SK-N-SH (cell line): ENCODE measurements around the gene TJP3. TPM values are rescaled to one million over a fixed set of nuclear protein-coding genes. Genes with fewer than 3 reads are reported as not detected.
"Not testable (repeated sequence)": the region's sequence is repeated elsewhere in the genome, so short reads cannot be mapped to it uniquely, and the experiment has no call there.

ENCODE experiments used
- CTCF ChIA-PET: fragments of 300-600, 350-600 bp; formaldehyde crosslinking; extraction: SDS; loops from one replicate; lab custom pipeline; 2021; lab: Yijun Ruan, JAX
- POLR2A ChIA-PET: fragments of 350-600 bp; sonication (Branson Sonifier 250); formaldehyde crosslinking; extraction: SDS; loops from one replicate; lab custom pipeline; 2020; ENCODE audit warnings: antibody characterized with exemption, inconsistent platforms; lab: Yijun Ruan, JAX
- DNase-seq: peaks from one replicate; pipeline ENCODE4 v3.0.0; 2012
- H2AFZ ChIP-seq: fragments of 200-600 bp; sonication (generic); 2 replicates; pipeline ENCODE4 v1.8.1; 2016; ENCODE audit warnings: antibody characterized with exemption, mild to moderate bottlenecking, low read depth
- H3F3A ChIP-seq: fragments of 200-600 bp; sonication (generic); replicated peaks from 2 replicates; pipeline ENCODE3; 2016; ENCODE audit warnings: antibody characterized with exemption, mild to moderate bottlenecking; ENCODE audit not compliant: insufficient read depth
- H3K27ac ChIP-seq, 2 experiments: fragments of 200-500 bp in 1 of 2; fragments of 200-600 bp in 1 of 2; sonication (Bioruptor generic) in 1 of 2; sonication (generic), shearing (Covaris generic) in 1 of 2; 2 replicates each; pipeline versions ENCODE4 v1.5.1 to v1.6.1; 2014 to 2016; ENCODE audit warnings: low read depth in 2 of 2, inconsistent platforms in 1 of 2, low read length in 1 of 2, mild to moderate bottlenecking in 1 of 2, mixed read lengths in 1 of 2
- H3K27me3 ChIP-seq: fragments of 200-600 bp; sonication (generic), shearing (Covaris generic); 2 replicates; pipeline ENCODE4 v1.6.1; 2016; ENCODE audit warnings: mixed run types; ENCODE audit not compliant: insufficient read depth
- H3K36me3 ChIP-seq, 2 experiments: fragments of 200-500 bp in 1 of 2; fragments of 200-600 bp in 1 of 2; sonication (Bioruptor generic) in 1 of 2; sonication (generic) in 1 of 2; replicated peaks in 1 of 2; 2 replicates each; pipeline versions ENCODE3 to v1.5.1; 2014 to 2016; ENCODE audit warnings: low read length in 1 of 2, mild to moderate bottlenecking in 1 of 2; ENCODE audit not compliant: insufficient read depth in 2 of 2, control insufficient read depth in 1 of 2
- H3K4me1 ChIP-seq, 2 experiments: fragments of 200-500 bp in 1 of 2; fragments of 200-600 bp in 1 of 2; sonication (Bioruptor generic) in 1 of 2; sonication (generic), shearing (Covaris generic) in 1 of 2; 2 replicates each; pipeline versions ENCODE4 v1.5.1 to v1.6.1; 2014 to 2016; ENCODE audit warnings: low read depth in 1 of 2, low read length in 1 of 2, mixed run types in 1 of 2; ENCODE audit not compliant: insufficient read depth in 2 of 2, control insufficient read depth in 1 of 2
- H3K4me2 ChIP-seq: fragments of 200-600 bp; sonication (generic), shearing (Covaris generic); 2 replicates; pipeline ENCODE4 v1.6.1; 2017; ENCODE audit warnings: mixed run types
- H3K4me3 ChIP-seq, 2 experiments: fragments of 200-500 bp in 1 of 2; fragments of 200-600 bp in 1 of 2; sonication (Bioruptor generic) in 1 of 2; sonication (generic), shearing (Covaris generic) in 1 of 2; 2 replicates each; pipeline versions ENCODE4 v1.5.1 to v1.8.1; 2014 to 2016; ENCODE audit warnings: low read depth in 2 of 2, inconsistent platforms in 1 of 2, low read length in 1 of 2, mild to moderate bottlenecking in 1 of 2, mixed read lengths in 1 of 2, moderate library complexity in 1 of 2
- H3K79me2 ChIP-seq: fragments of 200-600 bp; sonication (generic); 2 replicates; pipeline ENCODE4 v1.8.1; 2017; ENCODE audit warnings: mild to moderate bottlenecking; ENCODE audit not compliant: insufficient read depth
- H3K9ac ChIP-seq: fragments of 200-600 bp; sonication (generic); 2 replicates; pipeline ENCODE4 v1.6.1; 2017; ENCODE audit warnings: mixed run types
- H3K9me2 ChIP-seq: fragments of 200-600 bp; sonication (generic); 2 replicates; pipeline ENCODE4 v1.6.1; 2017; ENCODE audit warnings: mixed run types
- H3K9me3 ChIP-seq: fragments of 200-600 bp; sonication (generic); 2 replicates; pipeline ENCODE4 v1.6.1; 2017; ENCODE audit warnings: mixed run types, mild to moderate bottlenecking, moderate library complexity
- H4K20me1 ChIP-seq: fragments of 200-600 bp; sonication (generic); 2 replicates; pipeline ENCODE4 v1.6.1; 2017; ENCODE audit warnings: mild to moderate bottlenecking, mixed run types; ENCODE audit not compliant: insufficient read depth
- CHD2 ChIP-seq: fragments of 150-350 bp; IDR thresholded peaks from 2 replicates; pipeline ENCODE4 v1.6.1; 2018; ENCODE audit warnings: low read length; ENCODE audit not compliant: partially characterized antibody
- FOXJ3 ChIP-seq: sonication (generic); formaldehyde crosslinking; IDR thresholded peaks from 2 replicates; pipeline ENCODE4 v1.5.1; 2020; ENCODE audit warnings: mild to moderate bottlenecking, missing genetic modification reagents
- FOXM1 ChIP-seq: IDR thresholded peaks from 2 replicates; pipeline ENCODE4 v1.4.0; 2012; ENCODE audit warnings: low read depth, mild to moderate bottlenecking
- GABPA ChIP-seq: IDR thresholded peaks from 2 replicates; pipeline ENCODE4 v1.4.0; 2012; ENCODE audit warnings: low read depth, mild to moderate bottlenecking
- JUND ChIP-seq: IDR thresholded peaks from 2 replicates; pipeline ENCODE4 v1.4.0; 2012
- MEF2A ChIP-seq: IDR thresholded peaks from 2 replicates; pipeline ENCODE4 v1.4.0; 2012; ENCODE audit warnings: low read depth, borderline replicate concordance
- NFIC ChIP-seq: IDR thresholded peaks from 2 replicates; pipeline ENCODE4 v1.4.0; 2012; ENCODE audit warnings: borderline replicate concordance
- NRF1 ChIP-seq: IDR thresholded peaks from 2 replicates; pipeline ENCODE4 v1.6.1; 2012; ENCODE audit warnings: low read depth, mild to moderate bottlenecking, low read length
- POLR2AphosphoS5 ChIP-seq: IDR thresholded peaks from 2 replicates; pipeline ENCODE4 v1.6.1; 2012; ENCODE audit warnings: low read depth, low read length
- RFX5 ChIP-seq: IDR thresholded peaks from 2 replicates; pipeline ENCODE4 v1.6.1; 2012; ENCODE audit warnings: mild to moderate bottlenecking, improper control_type of control experiment, low read length
- RXRA ChIP-seq: IDR thresholded peaks from 2 replicates; pipeline ENCODE4 v1.4.0; 2012; ENCODE audit warnings: low read depth, mild to moderate bottlenecking, borderline replicate concordance
- SIN3A ChIP-seq: IDR thresholded peaks from 2 replicates; pipeline ENCODE4 v1.6.1; 2012; ENCODE audit warnings: low read depth, mild to moderate bottlenecking, low read length, moderate library complexity, borderline replicate concordance
- SMC3 ChIP-seq: IDR thresholded peaks from 2 replicates; pipeline ENCODE4 v1.6.1; 2012; ENCODE audit warnings: low read depth, low read length, improper control_type of control experiment
- TCF12 ChIP-seq: IDR thresholded peaks from 2 replicates; pipeline ENCODE4 v1.4.0; 2012
- TEAD4 ChIP-seq: IDR thresholded peaks from 2 replicates; pipeline ENCODE4 v1.4.0; 2012; ENCODE audit warnings: mild to moderate bottlenecking, borderline replicate concordance; ENCODE audit not compliant: insufficient read depth
- YY1 ChIP-seq: IDR thresholded peaks from 2 replicates; pipeline ENCODE4 v1.4.0; 2012; ENCODE audit warnings: low read depth, mild to moderate bottlenecking
- WGBS: methylation state at CpG from one replicate; pipeline ENCODE4 v1.1.6; 2017; ENCODE audit warnings: low lambda C conversion rate; 5-methylcytosine and 5-hydroxymethylcytosine counted together
- polyA plus RNA-seq, 3 experiments: library from polyadenylated mRNA; depleted of rRNA; stranded (reverse); fragments of >200 nt; gene quantifications; 2 replicates each; pipeline ENCODE4 v1.2.3, GENCODE V29; 2012
- TF ChIP-seq, protein P1 (sequence below): fragments of 150-350 bp; IDR thresholded peaks from 2 replicates; pipeline ENCODE4 v1.6.1; 2017; ENCODE audit warnings: antibody characterized with exemption, low read length, low read depth, borderline replicate concordance
- TF ChIP-seq, protein P2 (sequence below): IDR thresholded peaks from 2 replicates; pipeline ENCODE4; 2012

Gene TJP3
- polyA plus RNA-seq, 1 of the 3 experiments (the other 2 are of a cell fraction), result 0.36 TPM

DNA sequence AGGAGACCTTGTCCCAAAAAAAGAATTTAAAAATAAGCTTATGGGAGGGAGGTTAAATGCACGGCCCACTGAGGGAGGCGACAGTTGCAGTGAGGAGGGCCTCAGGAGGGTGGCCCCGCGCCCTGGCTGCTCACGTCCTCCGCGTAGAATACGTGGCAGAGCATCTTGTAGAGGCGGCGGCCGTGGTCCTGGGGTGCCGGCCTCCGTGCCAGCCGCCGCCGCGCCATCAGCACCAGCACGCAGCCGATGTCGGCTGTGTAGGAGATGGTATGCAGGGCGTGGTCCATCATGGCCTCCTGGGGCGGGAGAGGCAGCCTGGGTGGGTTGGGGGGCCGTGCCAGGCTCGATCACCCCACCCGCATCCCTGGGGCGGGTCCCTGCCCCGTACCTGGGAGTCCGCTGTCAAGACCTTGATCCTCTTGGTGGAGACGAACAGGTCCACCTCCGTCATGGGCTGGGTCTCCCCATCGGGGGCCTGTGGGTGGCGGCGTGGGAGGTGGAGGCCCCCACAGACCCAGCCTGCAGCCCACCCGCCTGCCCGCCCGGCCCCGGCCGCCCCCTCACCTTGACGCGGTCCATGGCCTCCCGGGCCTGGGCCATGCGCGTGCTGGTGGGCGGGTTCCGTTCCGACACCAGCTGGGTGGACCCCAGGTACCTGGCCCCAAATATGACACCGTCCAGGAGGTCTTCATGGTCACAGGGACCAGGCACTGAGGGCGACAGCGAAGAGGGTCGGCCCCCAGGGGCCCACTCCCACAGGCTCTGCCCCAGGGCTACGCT, 45.6 kb downstream of the TJP3 start:
- no peaks in the 10 kb centered on the region for H3K4me1 ChIP-seq
- no peaks in the 10 kb centered on the region for H4K20me1 ChIP-seq
- H3K36me3 ChIP-seq, result peaks cover 9 to 12% of the 10 kb centered on the region in 2 experiments
- H3F3A ChIP-seq, result no peaks in the 10 kb centered on the region
- 91% methylated on average over 8 of the region's 51 CpGs for WGBS
- no peak overlapping the region for H2AFZ ChIP-seq
- H3K4me2 ChIP-seq, result no peak overlapping the region
- H3K79me2 ChIP-seq, result no peaks in the 10 kb centered on the region
- POLR2A ChIA-PET, result no interaction called here
- H3K9me2 ChIP-seq, result no peaks in the 10 kb centered on the region
- TF ChIP-seq RXRA (no peak), FOXM1 (no peak), SIN3A (no peak), RFX5 (no peak), NRF1 (no peak), NFIC (no peak), CHD2 (no peak), POLR2AphosphoS5 (no peak), GABPA (no peak), JUND (no peak), YY1 (no peak), SMC3 (no peak), TEAD4 (no peak), MEF2A (no peak), TCF12 (no peak), FOXJ3 (CRISPR knock-in tag) (no peak)
- TF ChIP-seq, protein P1, sequence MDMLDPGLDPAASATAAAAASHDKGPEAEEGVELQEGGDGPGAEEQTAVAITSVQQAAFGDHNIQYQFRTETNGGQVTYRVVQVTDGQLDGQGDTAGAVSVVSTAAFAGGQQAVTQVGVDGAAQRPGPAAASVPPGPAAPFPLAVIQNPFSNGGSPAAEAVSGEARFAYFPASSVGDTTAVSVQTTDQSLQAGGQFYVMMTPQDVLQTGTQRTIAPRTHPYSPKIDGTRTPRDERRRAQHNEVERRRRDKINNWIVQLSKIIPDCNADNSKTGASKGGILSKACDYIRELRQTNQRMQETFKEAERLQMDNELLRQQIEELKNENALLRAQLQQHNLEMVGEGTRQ, result no peak
- TF ChIP-seq, protein P2, sequence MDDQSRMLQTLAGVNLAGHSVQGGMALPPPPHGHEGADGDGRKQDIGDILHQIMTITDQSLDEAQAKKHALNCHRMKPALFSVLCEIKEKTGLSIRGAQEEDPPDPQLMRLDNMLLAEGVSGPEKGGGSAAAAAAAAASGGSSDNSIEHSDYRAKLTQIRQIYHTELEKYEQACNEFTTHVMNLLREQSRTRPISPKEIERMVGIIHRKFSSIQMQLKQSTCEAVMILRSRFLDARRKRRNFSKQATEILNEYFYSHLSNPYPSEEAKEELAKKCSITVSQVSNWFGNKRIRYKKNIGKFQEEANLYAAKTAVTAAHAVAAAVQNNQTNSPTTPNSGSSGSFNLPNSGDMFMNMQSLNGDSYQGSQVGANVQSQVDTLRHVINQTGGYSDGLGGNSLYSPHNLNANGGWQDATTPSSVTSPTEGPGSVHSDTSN, result no peak
- CTCF ChIA-PET, result no interaction called here
- no peak overlapping the region for H3K27ac ChIP-seq
- H3K9ac ChIP-seq, result no peak overlapping the region
- H3K4me3 ChIP-seq, result no peak overlapping the region
- DNase-seq, result no peak
- no peaks in the 10 kb centered on the region for H3K27me3 ChIP-seq
- no peaks in the 10 kb centered on the region for H3K9me3 ChIP-seq

DNA sequence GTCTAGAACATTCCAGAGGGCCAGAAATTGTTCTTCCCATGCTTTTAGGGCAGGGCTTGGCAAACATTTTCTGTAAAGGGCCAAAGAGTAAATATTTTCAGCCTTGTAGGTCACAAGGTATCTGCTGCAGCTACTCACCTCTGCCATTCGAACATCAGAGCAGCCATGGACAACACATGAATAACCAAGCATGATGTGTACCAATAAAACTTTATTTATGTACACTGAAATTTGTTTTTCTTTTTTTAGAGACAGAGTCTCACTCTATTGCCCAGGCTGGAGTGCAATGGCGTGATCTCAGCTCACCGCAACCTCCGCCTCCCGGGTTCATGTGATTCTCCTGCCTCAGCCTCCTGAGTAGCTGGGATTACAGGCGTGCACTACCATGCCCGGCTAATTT, 49.5 kb downstream of the TJP3 start:
- H3K4me3 ChIP-seq, H3K9me2 ChIP-seq, DNase-seq, H3K27me3 ChIP-seq, H3K9ac ChIP-seq, H3K27ac ChIP-seq, H3K4me1 ChIP-seq, H3F3A ChIP-seq, H4K20me1 ChIP-seq, H3K4me2 ChIP-seq, H3K9me3 ChIP-seq, POLR2A ChIA-PET, H2AFZ ChIP-seq, H3K36me3 ChIP-seq: not testable (repeated sequence)
- 96% methylated on average over 7 of the region's 7 CpGs for WGBS
- peaks cover 20% of the 10 kb centered on the region for H3K79me2 ChIP-seq
- CTCF ChIA-PET, result interaction anchor here (1.2 kb wide), 1 partner anchor 92 kb away, joined by 3 read pairs; no protein-coding TSS in a partner anchor

DNA sequence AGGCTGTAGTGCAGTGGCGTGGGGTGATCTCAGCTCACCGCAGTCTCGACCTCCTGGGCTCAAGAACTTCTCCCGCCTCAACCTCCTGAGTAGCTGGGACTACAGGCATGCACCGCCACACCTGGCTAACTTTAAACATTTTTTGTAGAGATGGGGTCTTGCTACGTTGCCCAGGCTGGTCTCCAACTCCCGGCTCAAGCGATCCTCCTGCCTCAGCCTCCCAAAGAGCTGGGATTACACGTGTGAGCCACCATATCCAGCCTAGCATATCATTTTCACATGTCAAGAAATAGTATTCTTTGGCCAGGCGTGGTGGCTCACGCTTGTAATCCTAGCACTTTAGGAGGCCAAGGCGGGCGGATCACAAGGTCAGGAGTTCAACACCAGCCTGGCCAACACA, 50.1 kb downstream of the TJP3 start:
- H3K36me3 ChIP-seq, H3K4me1 ChIP-seq, H3F3A ChIP-seq, H3K4me2 ChIP-seq, DNase-seq, POLR2A ChIA-PET, H4K20me1 ChIP-seq, H3K27me3 ChIP-seq, H3K9ac ChIP-seq, H3K9me2 ChIP-seq, H3K9me3 ChIP-seq, H3K4me3 ChIP-seq, H3K27ac ChIP-seq, H2AFZ ChIP-seq: not testable (repeated sequence)
- H3K79me2 ChIP-seq, result peaks cover 24% of the 10 kb centered on the region
- WGBS, result 96% methylated on average over 13 of the region's 13 CpGs
- CTCF ChIA-PET, result interaction anchor here (0.6 to 1.2 kb wide), 2 partner anchors 9 to 92 kb away, joined by 3 read pairs; no protein-coding TSS in a partner anchor
